Embryonic facial prominence (tissue), 1 donor: Measurements from ENCODE around the gene NSMCE1.

Experiments used
- DNase-seq: peaks from one replicate; pipeline ENCODE4 v3.0.0-alpha.2; 2016; ENCODE audit errors: extremely low spot score

The NSMCE1 gene, protein sequence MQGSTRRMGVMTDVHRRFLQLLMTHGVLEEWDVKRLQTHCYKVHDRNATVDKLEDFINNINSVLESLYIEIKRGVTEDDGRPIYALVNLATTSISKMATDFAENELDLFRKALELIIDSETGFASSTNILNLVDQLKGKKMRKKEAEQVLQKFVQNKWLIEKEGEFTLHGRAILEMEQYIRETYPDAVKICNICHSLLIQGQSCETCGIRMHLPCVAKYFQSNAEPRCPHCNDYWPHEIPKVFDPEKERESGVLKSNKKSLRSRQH

GRCh38 chr16:27268376-27269299 is at the start of gene NSMCE1:
Gene NSMCE1, minus strand, starts transcription at chr16:27268772. Its CDS starts 11,202 bp downstream, at chr16:27257570.
- DNase-seq, result peak; percentile 92

DNA sequence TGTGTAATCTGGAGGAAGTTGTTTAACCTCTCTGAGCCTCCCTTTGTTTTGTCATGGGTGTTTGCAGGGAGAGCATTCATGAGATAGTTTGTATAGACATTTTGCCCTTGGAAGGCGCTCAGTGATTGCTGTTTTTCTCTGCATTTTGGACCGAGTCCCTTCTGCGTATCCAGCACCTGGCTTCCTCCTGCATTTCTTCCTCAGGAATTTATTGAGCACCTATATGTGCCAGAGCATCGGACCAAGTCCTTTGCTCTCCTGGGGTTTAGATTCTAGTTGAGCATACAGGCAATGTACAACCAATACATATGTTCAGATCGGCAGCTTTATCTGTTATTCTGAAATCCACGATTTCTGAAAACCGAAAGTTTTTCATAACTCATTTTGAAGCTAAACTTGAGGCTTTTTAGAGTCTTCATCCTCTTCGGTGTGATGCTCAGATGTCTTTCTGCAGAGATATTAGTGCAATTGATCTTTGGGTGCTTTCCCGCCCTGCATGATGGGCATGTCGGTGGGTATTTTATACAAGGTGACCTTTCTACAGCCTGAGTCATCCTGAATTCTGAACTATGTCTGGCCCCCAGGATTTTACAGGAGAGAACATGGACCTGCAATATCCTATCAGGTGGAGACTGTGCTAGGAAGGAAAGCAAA is 49.3 kb upstream of the NSMCE1 start:
- DNase-seq, result no peak

GRCh38 chr16:27317320-27317719 is 48.7 kb upstream of the NSMCE1 start:
- no peak for DNase-seq

DNA sequence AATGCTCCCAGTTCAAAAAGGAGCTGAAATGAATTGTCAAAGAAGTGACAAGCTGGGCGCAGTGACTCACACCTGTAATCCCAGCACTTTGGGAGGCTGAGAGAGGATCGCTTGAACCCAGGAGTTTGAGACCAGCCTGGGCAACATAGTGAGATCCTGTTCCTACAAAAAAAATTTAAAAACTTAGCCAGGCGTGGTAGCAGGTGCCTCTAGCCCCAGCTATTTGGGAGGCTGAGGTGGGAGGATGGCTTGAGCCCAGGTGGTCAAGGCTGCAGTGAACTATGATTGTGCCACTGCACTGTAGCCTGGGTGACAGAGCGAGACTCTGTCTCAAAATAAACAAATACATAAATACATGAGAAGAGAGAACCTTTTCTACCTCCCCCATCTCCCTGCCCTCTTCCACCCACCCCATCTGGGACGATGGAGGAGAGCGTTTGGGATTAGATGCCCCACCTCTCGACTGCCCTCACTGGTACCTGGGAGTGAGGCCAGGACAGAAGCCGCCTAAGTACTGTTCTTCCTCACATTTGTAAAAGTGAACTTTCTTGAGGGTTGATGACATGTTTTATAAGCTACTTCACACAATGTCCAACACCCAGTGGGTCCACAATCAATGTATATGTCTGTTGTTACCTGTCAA is 47.6 kb upstream of the NSMCE1 start:
- DNase-seq, result no peak

DNA sequence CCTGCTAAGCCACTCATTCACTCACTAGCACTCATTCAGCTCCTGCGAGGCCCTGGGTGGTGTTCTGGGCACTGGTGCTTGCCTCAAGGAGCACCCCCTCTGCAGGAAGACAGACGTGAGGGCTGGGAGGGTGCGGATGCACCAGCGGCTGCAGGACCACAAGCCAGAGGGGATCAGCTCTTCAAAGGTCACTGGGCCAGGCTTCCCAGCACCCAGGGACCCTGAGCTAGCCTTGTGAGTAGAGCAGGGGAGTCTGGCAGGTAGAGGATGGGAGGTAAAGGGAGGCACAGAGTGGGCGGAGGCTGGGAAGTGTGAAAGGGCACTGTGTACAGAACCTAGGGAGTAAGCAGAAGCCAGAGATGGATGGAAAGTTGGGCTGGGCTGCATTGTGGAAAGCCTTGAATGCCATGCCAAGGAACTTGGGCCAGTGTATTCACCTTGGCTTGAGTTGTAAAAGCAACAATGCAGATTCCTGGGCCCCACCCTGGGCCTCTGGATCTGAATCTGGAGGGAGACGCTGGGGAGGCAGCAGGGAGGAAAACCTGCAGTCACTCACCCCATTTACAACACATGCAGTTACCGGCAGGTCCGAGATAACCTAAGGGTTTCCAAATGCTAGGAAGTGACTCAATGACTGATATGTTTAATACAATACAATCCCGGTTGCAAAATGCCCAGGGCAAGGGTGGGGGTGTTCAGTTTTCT is 46.9 kb upstream of the NSMCE1 start:
- no peak for DNase-seq

- DNase-seq, result no peak
Observed at GRCh38 chr16:27314986-27315332, 46.4 kb upstream of the NSMCE1 start.

GRCh38 chr16:27314161-27314723 is 45.7 kb upstream of the NSMCE1 start:
- DNase-seq, result no peak

DNA sequence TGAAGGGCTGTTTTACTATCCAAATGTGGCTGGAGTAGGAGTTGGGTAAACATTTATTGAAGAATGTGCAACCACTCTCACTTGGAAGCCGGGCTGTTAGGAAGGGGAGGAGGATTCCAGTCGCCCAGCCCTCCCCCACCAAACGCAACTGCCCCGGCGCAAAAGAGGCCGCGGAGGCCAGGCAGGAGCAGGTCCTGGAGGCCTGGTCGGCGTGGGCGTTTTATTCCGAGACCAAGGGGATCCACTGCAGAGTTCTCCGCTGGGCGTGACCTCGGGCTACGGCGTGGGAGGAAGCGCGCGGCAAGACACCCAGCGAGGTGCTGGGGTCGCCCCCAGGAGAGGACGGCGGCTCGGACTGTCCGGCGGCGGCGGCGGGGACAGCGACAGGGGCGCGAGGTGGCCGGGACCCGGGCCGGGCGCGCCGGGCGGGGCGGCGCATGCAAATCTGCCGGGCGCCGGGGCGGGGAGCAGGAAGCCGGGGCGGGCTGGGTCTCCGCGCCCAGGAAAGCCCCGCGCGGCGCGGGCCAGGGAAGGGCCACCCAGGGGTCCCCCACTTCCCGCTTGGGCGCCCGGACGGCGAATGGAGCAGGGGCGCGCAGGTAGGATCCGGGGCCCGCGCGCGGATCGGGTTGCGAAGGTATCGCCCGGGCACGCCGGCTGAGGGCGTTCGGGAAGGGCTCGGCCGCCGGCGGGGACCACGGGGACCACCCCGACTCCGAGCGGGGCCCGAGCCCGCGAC is 45.0 kb upstream of the NSMCE1 start, which contains the start of gene IL4R:
TSS of gene IL4R (plus strand) at position 553 of the 739 bp plus-strand sequence. CDS start 26,230 bp downstream, outside the sequence.
- DNase-seq, result no peak

DNA sequence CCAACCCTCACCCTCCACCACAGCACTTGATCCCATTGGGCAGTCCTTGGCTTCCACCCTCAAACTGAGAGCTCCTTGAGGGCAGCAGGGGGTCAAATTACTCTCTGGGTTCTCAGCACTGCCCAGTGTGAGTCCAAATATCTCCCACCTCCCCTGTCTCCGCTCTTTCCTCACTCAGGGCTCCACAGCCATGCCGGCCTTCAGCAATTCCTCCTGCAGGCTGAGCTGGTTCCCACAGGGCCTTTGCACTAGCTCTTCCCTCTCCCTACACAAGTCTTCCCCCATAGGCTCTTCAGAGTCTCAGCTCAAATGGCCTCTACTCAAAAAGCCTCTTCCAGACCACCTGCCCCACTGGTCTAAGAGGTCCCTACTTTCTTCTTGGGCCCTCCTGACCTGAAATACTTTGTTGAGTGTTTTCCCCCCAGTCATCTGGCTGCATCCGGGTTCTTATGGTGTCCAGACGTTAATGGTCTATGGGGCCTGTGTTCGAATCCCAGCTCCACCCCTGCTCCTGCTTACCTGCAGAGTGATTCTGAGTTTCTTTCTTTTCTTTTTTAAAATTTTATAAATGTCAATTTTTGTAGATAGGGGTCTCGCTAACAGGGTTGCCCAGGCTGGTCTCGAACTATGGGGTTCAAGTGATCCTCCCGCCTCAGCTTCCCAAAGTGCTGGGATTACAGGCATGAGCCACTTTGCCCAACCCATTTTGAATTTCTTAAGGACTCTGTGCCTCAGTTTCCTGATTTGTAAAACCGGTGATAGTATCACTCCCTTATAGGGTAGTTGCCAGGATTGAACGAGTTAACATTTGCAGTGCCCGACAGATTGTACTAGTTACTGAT is 44.2 kb upstream of the NSMCE1 start:
- DNase-seq, result no peak

DNA sequence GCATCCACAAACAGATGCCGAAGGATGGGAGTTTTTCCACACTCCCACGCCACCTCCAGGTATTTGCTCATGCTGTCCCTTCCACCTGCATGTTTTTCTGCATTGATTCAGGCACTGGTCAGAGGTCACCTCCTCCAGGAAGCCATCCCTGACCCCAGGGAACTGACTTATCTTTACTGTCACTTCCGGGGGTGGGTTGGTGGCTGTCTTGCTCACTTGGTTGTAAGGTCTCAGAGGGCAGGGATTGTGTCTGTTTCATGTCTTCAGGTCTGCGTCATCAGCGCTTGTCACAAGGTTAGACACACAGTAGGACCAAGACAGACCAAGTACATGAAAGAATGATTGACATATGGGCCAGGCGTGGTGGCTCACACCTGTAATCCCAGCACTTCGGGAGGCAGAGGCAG is 43.3 kb upstream of the NSMCE1 start:
- no peak for DNase-seq

DNA sequence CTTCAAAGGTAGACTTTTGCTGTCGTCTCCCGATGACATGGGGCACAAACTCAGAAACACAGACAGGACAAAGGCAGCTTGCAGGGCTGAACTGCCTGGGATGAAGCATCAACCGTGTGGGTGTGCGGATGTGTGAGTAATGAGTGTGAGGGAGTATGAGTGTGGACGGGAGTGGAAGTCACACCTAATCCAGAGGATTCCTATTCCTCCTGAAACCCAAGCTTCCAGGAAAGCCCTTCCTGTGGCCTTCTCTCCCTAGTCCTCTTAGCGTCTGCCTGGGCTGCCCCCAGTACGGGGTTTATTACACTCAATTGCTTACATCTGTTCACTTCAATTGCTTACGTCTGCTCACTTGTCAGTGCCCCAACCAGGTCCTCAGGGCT is 42.9 kb upstream of the NSMCE1 start:
- DNase-seq, result no peak

GRCh38 chr16:27310576-27311447 is 42.2 kb upstream of the NSMCE1 start:
- DNase-seq, result no peak

- no peak for DNase-seq
Observed at GRCh38 chr16:27308792-27309191, 40.2 kb upstream of the NSMCE1 start.

GRCh38 chr16:27305839-27306442 is 37.4 kb upstream of the NSMCE1 start:
- DNase-seq, result no peak

DNA sequence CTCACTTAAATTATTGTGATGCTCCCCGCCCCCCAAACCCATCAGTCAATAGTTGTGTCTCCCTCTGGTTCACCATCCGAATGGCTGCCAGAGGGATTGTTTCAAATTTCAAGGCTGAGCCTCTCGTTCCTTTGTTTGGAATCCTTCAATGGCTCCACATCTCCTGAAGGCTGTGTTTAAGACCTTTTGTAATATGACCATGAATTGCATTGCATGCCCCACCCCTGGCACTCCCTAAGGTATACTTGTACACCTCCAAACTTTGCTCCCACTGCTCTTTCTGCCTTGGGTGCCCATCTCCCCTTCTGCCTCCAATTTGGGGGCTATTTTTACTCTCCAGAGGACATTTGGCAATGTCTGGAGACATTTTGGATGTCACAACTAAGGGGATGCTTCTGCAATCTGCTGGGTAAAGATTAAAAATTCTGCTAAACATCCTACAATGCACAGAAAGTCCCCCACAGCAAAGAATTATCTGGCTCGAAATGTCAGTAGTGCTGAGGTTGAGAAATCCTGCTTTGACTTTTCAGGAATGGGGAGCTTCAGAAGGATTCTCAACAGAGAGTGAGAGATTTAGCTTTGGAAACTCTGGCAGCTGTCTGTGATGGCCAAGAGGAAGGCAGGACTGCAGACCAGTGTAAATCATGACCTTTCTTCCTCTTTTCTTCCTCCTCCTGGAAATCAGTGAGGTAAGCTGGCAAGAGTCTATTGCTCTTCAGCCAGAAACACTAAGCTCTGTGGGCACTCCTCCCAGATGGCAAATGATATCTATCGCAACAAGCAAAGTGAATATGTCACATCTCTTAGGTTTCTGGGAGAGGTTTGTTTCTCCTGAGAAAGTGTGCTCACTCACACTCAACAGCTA is 36.5 kb upstream of the NSMCE1 start:
- no peak for DNase-seq

GRCh38 chr16:27304102-27304501 is 35.5 kb upstream of the NSMCE1 start:
- DNase-seq, result no peak
